Stimulated activated CD4-positive, alpha-beta T cell treated with anti-CD3 and anti-CD28 coated beads, Interleukin-15, amount 100 ng/mL, for 1 hour (primary cell): ENCODE results near the gene ALX4.

Experiments
- DNase-seq, 2 donors: peaks; one replicate each; pipeline ENCODE4 v3.0.0-alpha.2; 2020; ENCODE audit warnings: low read depth in 1 of 2, low spot score in 1 of 2

Gene ALX4

GRCh38 chr11:44246726-44247125, 63.2 kb downstream of the ALX4 start:
- DNase-seq, result no peak

- no peak for DNase-seq
Observed at GRCh38 chr11:44244639-44245310, 65.2 kb downstream of the ALX4 start.

GRCh38 chr11:44243595-44244343, 66.2 kb downstream of the ALX4 start:
- DNase-seq, result no peak

DNA sequence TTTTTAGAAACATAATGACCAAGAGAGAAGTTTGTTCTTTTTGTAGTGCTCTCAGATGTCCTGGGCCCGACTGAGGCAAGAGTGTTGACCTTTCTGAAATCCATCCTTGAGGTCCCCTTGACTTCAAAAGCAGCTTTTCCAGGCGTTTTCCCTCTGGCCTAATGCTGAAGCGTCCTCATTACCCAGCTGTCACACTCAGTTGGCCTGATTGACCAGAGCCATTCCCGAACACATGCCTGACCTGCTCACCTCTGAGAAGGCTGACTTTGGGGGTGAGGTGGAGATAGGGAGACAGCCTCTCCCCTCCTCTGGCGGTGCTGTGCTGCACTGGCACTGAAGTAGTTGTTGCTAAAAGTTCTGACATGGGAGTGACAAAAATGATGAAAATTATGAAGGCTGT, 66.9 kb downstream of the ALX4 start:
- no peak for DNase-seq

DNA sequence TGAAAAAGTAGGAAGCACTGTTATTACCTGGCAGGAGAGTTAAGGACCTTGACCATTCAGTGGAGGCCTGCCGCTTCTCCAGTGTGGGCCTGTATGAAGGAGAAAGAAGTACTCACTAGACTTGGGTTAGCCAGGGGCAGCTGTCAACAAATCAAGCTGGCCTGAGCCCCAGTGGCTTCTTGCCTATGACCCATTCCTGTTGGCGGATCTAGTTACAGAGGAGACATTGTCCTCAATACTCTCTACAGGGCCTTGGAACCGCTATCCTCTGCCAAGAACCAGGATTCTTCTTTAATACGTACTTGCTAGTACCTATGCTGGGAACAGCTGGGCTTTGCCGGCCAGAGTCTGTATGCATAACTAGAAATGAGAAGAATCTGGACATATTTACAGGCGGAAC, 68.1 kb downstream of the ALX4 start:
- no peak for DNase-seq

GRCh38 chr11:44237156-44237555, 72.8 kb downstream of the ALX4 start:
- DNase-seq, result no peak

GRCh38 chr11:44236296-44236695, 73.6 kb downstream of the ALX4 start:
- no peak for DNase-seq

- DNase-seq, result no peak
Observed at GRCh38 chr11:44235765-44236201, 74.2 kb downstream of the ALX4 start.

DNA sequence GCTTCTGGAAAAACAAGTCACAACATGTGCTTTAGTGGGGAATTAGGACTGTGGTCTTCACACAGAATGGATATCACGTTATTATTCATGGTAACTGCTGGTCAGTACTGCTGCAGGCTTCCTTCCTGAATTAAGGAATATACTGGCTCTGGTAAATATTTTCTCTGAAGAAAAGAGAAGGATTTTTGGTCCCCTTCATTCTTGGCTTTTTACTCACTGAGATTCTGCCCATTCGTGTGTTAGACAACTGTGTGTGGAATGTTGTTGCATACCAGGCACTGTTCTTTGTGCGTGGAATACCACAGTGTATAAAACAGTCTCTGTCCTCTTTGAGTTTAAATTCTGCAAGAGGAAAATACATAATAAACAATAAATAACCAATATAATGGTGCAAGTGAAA, 80.3 kb downstream of the ALX4 start:
- DNase-seq, result no peak

DNA sequence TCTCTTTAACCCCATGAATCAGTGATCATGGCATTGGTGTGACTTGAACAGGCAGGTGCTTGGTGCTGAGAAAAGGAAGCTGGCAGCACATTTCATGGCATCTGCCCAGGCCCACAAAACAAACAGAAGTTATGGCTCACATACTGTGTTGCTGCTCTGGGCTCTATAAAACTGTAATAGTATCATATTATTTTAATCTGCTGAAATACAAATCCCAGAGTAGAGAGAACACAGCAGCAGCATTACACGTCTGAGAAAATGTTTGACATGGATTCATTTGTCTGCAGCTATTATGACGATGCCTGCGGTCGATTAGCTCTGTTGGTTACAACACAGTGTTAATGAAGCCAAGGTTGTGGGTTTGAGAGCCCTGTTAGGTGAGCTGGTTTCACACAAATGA, 80.8 kb downstream of the ALX4 start:
- DNase-seq, result no peak

GRCh38 chr11:44228379-44228778, 81.6 kb downstream of the ALX4 start:
- no peak for DNase-seq

DNA sequence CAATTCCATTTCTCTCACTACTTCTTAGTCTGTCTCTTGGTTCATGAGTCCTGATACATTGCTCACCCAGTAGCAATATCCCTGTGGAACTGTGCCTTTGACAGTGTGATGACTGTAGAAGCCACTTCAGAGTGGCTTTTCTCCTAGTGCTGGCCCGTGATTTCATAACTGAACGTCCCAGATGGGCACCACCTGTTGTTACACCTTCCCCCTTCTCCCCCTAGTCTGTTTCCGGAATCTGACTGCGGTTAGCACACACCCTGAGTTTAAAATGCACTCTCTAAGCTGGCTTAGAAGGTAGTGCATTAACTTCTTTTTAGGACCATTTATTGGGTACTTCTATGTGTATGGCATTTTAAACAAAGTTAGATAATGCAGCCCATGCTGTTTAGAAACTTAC, 83.0 kb downstream of the ALX4 start:
- no peak for DNase-seq

DNA sequence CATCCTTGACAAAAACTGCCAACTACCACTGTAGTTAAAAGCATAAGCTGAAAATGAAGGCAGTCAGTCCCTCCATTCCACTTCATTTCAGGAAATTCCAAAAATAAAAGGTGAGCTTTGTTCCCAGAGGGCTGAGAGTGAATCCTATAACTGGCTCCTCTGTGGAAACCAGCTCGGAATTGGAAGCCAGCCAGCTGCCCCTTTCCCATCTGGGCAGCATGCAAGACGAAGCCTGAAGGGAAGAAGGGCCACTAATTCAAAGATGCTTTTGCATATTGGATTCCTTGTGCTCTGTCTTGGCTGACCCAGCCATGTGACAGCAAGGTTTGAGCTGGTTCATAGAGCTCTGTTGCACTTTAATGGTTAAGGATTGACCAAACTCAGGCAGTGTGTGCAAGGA, 83.4 kb downstream of the ALX4 start:
- no peak for DNase-seq

GRCh38 chr11:44224867-44225501, 85.0 kb downstream of the ALX4 start:
- DNase-seq, result no peak

DNA sequence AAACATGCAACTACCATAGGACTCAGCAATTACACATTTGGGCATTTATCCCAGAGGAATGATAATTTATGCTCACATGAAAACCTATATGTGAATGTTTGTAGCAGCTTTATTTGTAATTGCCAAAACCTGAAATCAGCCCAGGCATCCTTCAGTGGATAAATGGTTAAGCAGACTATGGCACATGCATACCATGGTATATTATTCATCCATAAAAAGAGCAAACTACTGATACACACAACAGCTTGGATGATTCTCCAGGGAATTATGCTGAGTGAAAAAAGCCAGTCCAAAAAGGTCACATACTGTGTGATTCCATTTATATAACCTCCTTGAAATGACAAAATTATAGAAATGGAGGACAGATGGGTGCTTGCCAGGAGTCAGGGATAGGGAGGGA, 86.7 kb downstream of the ALX4 start:
- no peak for DNase-seq

GRCh38 chr11:44221992-44222391, 87.9 kb downstream of the ALX4 start:
- no peak for DNase-seq

GRCh38 chr11:44221456-44221855, 88.5 kb downstream of the ALX4 start:
- DNase-seq, result no peak

- DNase-seq, result no peak
Observed at GRCh38 chr11:44219830-44220796, 89.8 kb downstream of the ALX4 start.

DNA sequence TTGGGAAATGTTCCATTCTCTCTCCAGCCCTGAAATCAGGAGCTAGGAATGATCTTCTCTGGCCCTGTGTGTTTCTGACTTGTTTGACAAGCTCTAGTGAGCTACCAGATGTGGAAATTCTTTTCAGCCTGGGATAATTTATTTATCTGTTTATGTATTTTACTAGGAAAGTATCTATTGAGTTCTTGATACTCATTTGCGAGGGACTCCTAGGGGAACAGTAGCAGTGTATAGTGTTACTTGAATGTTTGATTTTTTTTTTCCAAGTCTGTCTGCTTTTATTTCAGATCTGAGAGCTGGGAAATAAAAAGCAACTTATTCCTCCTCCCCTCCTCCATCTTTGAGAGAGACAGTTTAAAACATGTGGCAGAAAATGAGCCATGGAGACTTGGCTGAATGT, 92.5 kb downstream of the ALX4 start:
- DNase-seq, result no peak

DNA sequence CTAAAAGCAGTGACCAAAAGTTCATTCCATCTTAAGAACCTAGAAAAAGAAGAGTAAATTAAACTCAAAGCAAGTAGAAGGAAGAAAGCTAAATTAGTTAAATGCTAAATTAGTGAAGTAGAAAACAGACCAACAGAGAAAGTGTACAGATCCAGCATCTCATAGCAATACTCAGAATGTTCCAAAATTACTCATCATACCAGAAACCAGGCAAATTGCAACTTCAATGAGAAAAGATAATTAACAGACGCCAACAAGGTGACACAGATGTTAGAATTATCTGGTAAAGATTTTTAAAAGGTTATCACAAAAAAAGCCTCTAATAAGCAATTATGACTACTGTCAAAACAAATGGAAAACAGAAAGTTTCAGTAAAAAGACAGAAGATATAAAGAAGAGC, 96.8 kb downstream of the ALX4 start:
- DNase-seq, result no peak

GRCh38 chr11:44212128-44212527, 97.8 kb downstream of the ALX4 start:
- no peak for DNase-seq
